HG03175 (cell line): ENCODE data around the gene LY86.

Experiments
- ATAC-seq: cut with Tn5 transposase; IDR thresholded peaks from one replicate; pipeline ENCODE4 v1.9.1; 2021; ENCODE audit warnings: mild to moderate bottlenecking, moderate library complexity; ENCODE audit not compliant: unreplicated experiment

LY86 gene

DNA sequence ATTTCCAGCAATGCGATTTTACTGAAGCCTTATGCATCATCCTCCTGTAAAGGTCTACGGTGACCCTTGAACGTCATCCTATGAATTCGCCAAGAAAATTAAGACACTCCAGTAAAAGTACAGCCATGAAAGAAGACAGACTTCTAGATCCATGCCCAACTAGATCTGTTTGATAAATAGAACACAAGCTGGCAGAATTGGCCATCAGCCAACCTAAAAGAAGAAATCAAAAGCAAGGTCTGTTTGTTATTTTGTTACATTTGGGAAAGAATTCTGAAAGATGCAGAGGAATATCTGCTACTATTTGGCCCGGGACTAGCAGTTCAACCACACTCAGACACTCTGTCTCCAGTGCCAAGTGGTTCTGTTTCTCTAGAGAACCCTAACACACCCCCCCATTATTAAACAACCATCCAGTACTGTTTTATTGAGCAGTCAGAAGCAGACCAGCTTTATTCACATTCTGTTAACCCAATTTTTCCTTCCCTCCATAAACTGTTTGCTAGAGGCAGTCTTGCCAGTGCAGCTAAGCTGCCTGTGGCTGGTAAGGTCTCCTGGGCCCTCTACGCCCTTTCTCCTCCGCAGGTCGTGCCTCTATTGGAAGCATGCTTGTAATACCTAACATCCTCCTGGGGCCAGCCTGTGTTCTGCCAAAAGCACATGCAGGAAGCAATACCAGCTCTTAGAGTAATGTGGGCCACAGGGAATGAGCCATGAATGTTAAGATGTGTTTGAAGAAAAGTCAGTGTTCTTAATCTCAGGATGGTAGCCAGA, 30.7 kb downstream of the LY86 start:
- no peak for ATAC-seq

DNA sequence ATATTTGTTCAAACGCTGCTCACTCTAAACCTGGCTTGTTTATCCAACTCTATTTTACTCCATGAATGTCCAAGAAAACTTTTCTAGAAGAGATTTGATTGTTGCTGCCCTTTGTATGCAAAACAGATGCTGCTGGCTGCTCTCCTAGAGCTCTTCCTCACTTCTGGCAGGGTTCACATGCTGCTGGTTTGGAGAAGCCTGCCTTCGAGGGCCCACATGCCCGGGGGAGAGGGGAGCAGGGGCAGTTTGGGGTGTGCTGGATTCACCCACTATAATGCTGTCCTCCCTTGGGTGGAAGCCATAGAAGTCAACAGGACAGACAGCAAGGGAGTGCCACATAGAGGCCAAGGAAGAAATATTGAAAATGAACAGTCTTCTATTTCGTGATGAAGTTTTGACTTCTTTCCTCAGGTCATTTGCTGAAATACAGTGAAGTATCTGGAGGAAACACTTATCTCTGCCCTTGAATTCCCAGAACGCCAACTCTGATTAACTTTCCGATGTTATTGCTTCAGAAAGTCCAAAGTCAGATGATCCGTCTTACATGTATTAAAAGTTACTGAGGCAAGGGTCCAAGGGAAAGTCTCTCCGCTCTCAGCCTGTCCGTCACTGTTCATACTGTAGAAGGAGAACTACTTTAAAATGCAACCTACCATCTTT, 32.4 kb downstream of the LY86 start:
- no peak for ATAC-seq

DNA sequence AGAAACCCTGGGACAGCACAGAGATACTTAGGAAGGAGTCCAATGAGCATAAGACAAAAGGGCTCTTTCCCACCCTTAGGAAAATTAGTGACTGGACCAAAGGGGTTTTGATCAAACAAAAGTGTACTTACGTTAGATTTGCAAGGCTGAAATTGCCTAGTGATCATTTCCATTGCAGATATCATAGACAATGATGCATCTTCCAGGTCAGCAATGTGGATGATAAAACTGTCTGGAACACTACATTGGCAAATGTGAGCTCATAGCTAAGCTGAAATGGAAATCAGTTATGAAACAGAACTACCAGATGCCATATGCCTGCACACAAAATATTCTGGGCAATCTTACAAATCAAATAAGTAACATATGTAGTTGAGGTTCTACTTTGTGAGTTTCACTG, 34.0 kb downstream of the LY86 start:
- no peak for ATAC-seq

DNA sequence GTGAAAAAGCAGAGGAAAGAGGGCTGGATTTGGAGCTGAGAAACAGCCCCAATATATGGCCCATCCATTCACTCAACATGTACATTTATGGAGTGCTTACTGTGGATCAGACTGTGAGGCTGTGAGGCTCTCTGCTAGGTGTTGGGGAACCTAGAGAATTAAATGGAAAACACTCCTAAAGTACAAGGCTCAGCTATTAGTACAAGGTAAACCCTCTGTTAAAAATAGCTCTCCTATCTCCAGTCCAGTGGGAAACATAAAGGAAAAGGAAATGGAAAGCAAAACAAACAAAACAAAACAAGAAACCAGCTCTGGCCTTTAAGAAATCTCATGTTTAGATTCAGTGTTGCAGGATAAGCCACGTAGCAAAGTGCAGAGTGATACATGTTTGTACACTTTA, 35.0 kb downstream of the LY86 start:
- no peak for ATAC-seq

DNA sequence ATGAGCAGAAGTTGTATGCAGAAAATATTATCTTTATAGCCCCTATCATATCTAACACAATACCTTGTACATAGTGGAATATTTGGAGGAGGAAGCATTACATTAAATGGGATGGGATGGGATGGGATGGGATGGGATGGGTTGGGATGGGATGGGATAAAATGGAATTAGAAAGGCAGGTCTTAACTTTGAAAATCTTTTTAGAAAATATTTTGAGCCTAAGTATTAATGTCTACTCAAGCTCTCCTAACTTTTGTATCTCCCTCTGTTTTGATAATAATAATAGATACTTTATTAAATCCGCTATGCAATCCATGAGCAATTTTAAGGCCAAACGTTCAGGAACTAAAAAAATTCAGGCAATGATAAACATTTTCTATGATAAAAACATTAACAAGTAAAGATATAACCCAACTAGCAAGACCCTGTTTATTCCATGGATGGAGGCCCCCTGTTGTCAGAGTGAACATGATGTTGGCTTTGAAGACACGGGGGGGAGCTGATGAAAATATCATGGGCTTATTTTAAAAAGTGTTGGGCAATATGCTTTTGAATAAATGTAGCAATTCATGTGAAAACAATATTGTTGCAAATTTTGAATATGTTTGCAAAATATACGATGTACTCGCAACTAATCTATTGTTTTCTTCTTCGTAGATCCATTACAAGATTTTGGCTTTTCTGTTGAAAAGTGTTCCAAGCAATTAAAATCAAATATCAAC, 35.9 kb downstream of the LY86 start:
- no peak for ATAC-seq

DNA sequence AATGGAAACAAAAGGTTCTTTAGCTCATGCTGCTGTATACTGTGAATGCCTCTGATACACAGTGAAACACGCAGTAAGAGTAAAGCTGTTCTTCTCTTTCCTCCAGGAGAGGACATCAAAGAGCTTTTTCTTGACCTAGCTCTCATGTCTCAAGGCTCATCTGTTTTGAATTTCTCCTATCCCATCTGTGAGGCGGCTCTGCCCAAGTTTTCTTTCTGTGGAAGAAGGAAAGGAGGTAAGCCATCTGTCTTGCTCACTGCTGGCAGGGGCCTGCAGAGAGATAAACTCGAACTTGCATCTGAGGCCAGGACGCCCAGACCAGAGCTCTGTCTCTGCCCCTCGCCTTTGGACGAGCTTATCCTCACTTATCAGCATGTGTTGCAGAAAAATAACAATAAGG, 37.7 kb downstream of the LY86 start:
- no peak for ATAC-seq

DNA sequence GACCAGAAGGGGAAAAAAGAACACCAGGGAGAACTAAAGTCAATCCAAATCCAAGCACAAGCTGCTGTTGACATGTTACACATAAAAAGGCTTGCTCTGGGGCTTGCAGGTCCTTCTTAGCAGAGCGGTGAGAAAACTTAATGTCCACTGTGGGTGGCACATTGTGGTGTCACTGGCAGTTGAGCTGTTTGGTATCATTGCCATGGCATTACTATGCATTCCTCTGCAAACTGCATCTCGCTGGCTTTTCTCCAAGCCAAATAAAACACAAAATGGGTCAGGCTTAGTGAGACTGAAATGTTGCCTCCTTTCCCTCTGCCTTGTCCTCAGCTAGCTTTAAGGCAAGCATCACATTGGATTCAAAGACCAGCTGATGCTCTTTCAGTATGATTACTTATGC, 40.9 kb downstream of the LY86 start:
- no peak for ATAC-seq

DNA sequence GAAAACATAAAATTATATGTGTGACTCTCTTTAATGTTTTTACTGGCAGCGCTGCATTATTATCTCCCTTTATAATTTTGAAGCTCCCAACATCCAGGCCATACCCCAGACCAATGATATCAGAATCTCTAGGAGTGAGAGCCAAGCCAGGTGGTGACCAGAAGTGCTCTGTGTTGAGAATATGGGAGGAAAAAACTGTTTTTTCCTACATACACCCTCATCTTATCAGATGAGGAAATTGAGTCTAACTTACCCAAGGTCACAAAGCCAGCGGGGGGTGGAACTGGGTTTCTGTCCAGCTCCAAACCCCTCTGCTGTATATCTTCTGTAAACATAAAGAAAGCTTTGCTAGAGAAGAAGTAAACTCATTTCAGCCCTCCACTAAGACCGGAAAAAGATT, 42.5 kb downstream of the LY86 start:
- ATAC-seq = no peak

DNA sequence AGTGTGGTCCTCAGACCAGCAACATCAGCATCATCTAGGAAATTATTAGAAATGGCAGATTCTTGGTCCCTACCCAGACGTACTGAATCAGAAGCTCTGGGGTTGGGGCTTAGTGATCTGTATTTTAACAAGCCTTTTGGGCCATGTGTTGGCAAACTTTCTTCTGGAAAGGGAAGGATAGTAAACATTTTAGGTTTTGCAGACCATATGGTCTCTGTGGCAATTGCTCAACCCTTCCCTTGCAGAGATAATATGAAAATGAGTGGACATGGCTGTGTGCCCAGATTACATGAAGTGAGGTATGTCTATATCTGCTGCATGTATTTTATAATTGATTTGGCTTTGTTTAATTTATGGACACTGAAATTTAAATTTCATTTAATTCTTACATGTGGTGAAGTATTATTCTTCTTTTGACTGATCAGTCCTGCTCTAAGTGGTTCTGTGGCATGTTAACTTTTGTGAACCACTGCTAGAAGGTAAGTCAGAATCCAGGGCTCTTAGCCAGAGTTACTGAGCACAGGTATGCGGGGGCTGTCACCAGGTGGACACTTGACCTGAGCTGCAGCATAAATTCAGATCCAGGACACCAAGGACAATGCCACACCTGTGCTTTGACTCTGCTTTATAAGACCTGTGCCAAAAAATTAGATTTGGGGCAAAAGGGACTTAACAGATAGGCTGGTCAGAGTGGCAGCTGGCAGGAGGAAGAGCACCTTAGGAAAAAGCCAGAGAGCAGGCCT, 43.2 kb downstream of the LY86 start:
- ATAC-seq = no peak

DNA sequence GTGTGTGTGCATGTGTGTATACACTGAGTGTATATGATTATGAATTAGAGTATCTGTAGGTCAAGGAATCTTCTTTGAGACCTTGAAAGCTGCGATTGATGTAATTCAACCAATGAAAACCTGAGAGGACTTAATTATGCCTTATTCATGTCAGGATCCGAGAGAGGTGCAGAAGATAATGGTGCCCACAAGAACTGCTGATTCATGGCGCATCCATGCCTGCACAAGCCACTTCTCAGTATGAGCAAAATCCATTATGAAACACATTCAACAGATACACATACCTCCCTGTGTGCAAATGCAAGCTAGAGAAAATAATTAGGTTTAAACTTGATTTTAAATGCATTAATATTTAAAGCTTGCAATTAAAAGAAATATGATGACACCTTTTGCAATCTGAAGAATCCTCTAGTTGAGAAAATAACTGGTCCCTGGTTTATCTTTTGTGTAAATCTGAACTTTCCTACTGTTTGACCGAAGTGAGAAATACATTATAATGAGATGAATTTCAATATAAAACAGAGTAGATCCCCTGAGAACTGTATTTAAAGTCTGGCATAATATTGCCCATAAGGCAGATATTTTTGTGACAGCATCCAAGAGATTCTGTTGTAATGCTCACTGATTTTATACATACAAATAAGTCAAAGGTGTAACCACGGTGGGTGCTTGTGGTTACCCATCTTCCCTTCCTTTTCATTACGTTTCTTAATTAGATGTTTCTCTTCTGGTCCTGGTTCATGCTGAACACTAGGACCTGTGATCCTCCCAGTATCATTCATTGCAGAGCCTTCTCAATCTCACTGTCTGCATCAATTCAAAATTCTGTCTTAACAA, 45.6 kb downstream of the LY86 start:
- ATAC-seq = no peak

DNA sequence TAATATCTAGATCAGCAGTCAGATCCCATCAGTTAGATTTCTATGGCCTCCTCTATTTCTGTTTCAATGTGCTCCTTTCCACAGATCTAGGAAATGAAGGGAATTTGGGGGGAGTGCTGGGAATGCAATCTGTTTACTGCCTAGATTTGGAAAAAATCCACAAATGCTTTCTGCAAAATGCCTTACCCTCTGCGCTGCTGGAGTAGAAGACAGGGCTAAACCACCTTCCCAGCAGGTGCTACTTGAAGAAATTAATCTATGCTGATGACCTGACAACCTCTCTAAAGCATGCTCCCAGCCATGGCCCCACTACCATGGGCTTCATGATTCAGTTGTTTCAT, 46.2 kb downstream of the LY86 start:
- no peak for ATAC-seq

DNA sequence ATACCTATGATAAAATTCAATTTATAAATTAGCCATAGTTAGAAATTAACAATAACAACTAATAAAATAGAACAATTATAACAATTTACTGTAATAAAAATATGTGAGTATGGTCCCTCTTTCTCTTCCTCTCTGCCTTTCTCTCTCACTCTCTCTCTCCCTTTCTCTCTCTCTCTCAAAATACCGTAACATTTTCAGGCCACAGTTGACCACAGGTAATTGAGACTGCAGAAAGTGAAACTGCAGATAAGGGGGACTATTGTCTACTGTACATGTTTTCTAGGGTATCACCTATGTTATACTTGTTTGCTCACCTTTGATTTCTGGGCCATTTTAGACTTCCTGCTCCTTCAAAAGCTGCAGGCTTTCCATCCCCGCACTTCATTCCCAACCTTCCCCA, 46.8 kb downstream of the LY86 start:
- ATAC-seq = peak; percentile 66

DNA sequence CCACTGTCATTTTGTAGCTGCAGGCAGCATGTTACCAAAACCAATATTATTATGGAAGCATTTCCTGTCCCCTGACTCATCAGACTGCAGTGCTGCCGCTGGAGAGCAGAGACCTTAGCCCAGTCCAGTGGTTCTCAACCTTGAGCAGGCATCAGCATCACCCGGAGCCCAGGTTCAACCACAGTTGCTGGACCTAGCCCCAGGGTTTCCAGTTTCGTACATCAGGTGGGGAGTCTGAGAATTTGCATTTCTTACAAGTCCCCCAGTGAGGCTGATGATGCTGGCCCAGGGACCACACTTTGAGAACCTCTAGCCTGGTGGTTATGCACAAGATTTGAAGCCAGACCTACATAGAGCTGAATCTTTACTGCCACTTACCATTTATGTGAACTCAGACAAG, 47.3 kb downstream of the LY86 start:
- peak; percentile 55 for ATAC-seq

DNA sequence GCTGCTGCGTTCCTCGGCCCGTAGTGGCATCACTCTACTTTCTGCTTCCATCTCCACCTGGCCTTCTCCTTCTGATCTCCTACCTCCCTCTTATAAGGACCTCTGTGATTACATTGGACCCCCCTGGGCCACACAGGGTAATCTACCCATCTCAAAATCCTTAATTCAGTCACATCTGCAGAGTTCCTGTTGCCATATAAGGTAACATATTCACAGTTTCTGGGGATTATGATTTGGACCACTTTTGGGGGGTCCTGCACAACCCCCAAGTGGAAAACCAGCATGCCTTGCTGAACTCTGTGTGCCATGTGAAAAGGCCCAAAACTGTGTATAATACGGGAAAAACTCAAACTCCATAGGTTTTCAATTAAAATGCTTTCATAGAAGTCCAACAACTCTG, 51.1 kb downstream of the LY86 start:
- ATAC-seq = no peak

DNA sequence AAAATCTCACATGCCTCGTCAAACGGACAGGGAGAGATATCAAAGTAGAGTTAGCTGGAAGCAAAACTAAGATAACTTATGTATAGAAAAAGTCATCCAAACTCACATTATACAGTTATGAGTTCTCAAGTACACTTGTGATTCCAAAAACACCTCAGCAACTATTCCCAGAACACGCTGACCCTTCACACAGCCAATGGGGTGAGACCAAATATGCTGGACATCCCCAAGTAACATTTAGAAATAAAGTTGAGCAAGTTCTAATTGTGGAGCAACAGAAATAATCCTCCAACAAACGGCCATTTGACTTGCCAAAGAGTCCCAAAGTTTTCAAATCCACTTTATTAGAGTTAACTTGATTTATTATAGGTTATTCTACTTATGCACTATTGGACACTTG, 52.4 kb downstream of the LY86 start:
- no peak for ATAC-seq

DNA sequence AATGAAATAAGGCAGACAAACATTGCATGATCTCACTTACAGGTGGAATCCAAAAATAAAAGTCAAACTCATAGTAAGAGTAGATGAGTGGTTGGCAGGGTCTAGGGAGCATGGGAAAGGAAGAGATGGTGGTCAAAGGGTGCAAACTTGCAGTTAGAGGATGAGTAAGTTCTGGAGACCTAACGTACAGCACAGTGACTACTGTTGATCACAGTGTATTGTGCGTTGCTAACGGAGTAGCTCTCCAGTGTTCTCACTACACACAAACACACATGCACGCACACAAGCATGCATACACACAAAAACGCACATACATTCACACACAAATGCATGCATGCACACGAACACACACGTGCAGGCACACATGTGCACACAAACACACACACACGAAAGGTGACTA, 54.9 kb downstream of the LY86 start:
- ATAC-seq = peak; percentile 91

DNA sequence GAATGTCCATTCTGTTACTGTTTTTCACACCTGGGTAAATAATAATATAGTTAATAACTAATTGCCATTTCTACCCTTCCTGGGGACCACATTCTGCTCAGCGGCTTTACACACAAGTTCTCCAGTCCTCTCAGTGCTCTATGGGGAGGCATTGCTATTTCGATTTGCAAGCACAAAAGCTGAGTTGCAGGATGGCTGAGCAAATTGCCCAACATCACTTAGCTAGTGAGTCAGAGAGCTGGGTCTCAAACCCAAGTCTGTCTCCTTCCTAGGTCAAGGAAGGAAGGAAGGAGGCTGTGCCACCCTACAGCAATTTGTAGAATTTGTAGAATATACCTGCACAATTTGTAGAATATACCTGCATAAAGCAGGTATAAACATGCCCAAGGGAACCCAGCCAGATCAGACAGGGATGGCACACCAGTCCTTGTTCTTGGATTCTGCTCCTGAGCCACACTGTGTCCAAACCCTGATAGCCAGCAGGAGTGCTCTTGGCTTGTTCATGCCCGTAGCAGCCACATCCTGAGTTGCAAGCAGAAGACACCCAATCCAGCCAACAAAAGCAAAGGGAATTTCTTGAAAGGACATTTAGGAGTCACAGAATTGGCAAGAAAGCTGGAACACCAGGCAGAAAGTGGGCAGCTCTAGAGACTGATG, 56.9 kb downstream of the LY86 start:
- no peak for ATAC-seq

DNA sequence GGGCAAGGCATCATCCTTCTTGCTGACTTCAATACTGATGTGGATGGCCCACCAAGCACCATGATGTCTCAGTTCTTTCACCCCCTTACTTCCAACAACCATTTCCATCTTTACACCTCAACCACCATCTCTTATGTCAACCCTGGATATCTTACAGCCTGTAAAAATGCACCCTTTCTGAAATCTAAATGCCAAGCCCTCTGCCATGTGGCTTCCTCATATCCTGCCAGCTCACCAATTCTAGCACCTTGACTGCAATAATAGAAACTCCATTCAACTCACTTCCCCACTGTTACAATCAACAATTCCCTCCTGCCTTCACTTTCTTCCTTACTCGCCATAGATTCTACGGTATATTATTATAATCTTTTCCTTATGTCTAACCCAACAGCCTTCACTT, 57.9 kb downstream of the LY86 start:
- no peak for ATAC-seq

DNA sequence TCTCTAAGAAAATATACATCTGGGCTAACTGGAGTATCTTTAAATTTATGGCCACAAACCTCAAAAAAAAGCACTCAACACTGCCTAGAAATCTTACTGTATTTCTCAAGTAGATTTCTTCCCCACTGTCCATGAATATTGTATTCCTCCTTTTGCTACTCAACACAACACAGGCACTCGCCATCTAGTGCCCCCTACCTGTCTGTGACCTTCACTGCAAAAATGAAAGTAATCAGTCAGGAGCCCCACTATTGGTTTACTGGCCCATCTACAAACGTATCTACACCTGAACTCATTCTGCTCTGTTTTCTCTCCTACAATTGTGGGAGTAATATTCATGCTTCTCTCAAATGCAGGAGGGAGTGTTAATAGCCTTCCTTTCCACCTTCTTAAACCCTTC, 58.3 kb downstream of the LY86 start:
- ATAC-seq = no peak

DNA sequence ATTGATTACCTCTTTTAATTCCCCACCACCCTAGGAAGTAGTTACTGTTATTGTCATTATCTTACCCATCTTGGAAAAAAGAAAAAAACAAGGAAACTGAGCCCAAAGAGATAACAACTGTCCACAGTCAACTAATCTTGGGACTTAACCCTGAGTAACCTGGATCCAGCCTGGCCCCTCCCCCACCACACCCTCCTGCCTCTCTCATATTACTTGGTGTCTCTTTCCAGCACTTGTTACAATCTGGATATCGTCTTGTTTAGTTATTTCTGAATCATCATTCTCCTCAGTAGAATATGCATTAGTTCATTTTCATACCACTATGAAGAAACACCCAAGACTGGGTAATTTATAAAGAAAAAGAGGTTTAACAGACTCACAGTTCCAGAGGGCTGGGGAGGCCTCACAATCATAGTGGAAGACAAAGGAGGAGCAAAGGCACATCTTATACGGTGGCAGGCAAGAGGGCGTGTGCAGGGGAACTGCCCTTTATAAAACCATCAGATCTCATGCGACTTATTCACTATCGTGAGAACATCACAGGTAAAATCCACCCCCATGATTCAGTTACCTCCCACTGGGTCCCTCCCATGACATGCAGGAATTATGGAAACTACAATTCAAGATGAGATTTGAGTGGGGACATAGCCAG, 60.3 kb downstream of the LY86 start:
- ATAC-seq = no peak
